Muscle of leg (tissue), 11 donors: ENCODE results near the gene MIA. TPM values are rescaled to one million over a fixed set of nuclear protein-coding genes. Genes with fewer than 3 reads are reported as not detected.

Source experiments
- DNase-seq: peaks from one replicate; pipeline ENCODE4 v3.0.0; 2013
- H3K27ac ChIP-seq: one replicate; pipeline ENCODE4 v1.5.1; 2013; ENCODE audit warnings: mild to moderate bottlenecking, low read length, control low read depth
- H3K27me3 ChIP-seq: one replicate; pipeline ENCODE4 v1.6.1; 2013; ENCODE audit warnings: low read length; ENCODE audit not compliant: control insufficient read depth, insufficient read depth
- H3K36me3 ChIP-seq: one replicate; pipeline ENCODE4 v1.6.1; 2013; ENCODE audit warnings: low read length; ENCODE audit not compliant: control insufficient read depth, insufficient read depth
- H3K4me1 ChIP-seq: one replicate; pipeline ENCODE4 v1.6.1; 2013; ENCODE audit warnings: low read length; ENCODE audit not compliant: control insufficient read depth, insufficient read depth
- H3K4me3 ChIP-seq: one replicate; pipeline ENCODE4 v1.5.1; 2013; ENCODE audit warnings: low read length, control low read depth
- H3K9me3 ChIP-seq: replicated peaks from 2 replicates; pipeline ENCODE4 v1.6.1; 2013; ENCODE audit warnings: low read depth, low read length; ENCODE audit not compliant: control insufficient read depth
- WGBS: methylation state at CpG from one replicate; pipeline ENCODE4 v1.1.5; 2013; ENCODE audit warnings: missing lambda C conversion rate; ENCODE audit not compliant: insufficient coverage; 5-methylcytosine and 5-hydroxymethylcytosine counted together
- polyA plus RNA-seq, 8 donors: library from polyadenylated mRNA; unstranded; fragments of 120-200 nt; gene quantifications; one replicate each; pipeline versions ENCODE4 v1.2.1 to v1.2.3, GENCODE V29; 2013; ENCODE audit warnings: inconsistent platforms in 1 of 8, low replicate concordance in 1 of 8; ENCODE audit not compliant: insufficient read length in 8 of 8, insufficient read depth in 1 of 8
- total RNA-seq: library from RNA; stranded (reverse); fragments of 120-200 nt; gene quantifications from one replicate; pipeline ENCODE4 v1.2.4, GENCODE V29; 2013

Gene MIA
- total and polyA plus RNA-seq, 9 donors, result 0.67 to 5.9 (median 3.1) TPM; not detected in 1

DNA sequence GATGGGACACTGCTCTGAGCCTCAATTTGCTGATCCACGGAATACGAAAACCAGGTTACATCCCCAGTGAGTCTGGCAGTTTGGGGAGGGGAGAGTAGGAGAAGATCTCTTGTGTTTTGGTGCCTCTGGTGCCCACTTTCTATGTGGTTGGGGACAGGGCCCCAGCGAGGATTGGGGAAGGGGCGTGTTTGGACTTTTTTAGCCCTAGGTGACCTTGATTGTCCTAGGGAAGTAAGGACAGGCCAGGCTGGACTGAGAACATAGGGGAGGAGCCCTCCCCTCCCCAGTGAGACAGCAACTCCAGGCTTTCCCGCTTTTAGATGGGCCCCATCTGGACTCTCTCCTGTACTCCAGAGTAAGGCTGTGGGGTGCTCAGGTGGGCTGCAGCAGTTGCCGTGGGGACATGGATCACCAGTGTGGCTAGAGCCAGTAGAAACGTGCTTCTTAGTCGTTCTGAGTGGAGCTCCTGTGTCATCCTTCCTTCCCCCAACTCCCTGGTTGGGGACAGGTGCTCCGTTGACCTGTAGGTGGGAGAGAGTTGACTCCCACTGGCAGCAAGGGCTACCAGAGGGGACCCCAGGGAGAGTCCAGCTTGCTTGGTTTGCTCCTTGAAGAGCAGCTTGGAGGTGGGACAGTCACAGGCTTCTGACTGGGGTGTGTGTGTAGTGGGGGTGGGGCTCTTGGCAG, 28.0 kb downstream of the MIA start:
- DNase-seq, result no peak
- WGBS, result 20% methylated on average over 1 of the region's 9 CpGs
- Histone ChIP-seq H3K9me3 (no peaks in the 10 kb centered on the region), H3K36me3 (peaks cover 67% of the 10 kb centered on the region), H3K27me3 (no peaks in the 10 kb centered on the region), H3K4me1 (peaks cover 71% of the 10 kb centered on the region), H3K27ac (peak overlapping the region; percentile 48), H3K4me3 (no peak overlapping the region)

GRCh38 chr19:40803857-40804782, 28.8 kb downstream of the MIA start:
- no peak overlapping the region for H3K4me3 ChIP-seq
- peaks cover 71% of the 10 kb centered on the region for H3K4me1 ChIP-seq
- no peaks in the 10 kb centered on the region for H3K9me3 ChIP-seq

DNA sequence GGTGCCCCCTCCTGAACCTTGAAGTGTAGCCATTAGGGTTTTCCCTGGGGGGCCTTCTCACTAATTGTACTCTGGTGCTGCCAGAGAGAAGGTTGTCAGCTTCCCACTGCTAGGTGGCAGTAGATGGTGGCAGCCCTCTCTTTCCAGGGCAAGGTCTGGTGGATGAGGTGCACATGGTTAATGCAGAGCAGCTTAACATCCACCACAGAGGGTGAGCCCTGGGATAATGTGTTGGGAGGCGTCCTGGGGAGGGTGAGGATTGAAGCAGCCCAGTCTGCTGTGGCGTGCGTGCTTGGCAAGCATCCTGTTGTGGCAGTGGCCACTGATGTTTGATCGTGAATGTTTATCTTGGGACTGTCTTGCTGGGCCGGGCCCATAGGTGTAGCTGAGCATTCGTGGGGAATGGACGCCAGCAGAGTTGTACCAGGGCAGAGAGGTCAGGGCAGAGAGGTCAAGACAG, 29.5 kb downstream of the MIA start:
- Histone ChIP-seq H3K4me3 (no peak overlapping the region), H3K36me3 (peaks cover 80% of the 10 kb centered on the region), H3K27me3 (no peaks in the 10 kb centered on the region), H3K9me3 (no peaks in the 10 kb centered on the region), H3K27ac (no peak overlapping the region), H3K4me1 (peaks cover 76% of the 10 kb centered on the region)
- 80% methylated on average over 7 of the region's 7 CpGs for WGBS
- peak; percentile 7 for DNase-seq

More at GRCh38 chr19:40803857-40804782, 28.8 kb downstream of the MIA start:
- Histone ChIP-seq H3K27me3 (no peaks in the 10 kb centered on the region), H3K27ac (peak overlapping the region; percentile 51), H3K36me3 (peaks cover 73% of the 10 kb centered on the region)
- WGBS, result 79% methylated on average over 4 of the region's 6 CpGs
- peak; percentile 49 for DNase-seq

DNA sequence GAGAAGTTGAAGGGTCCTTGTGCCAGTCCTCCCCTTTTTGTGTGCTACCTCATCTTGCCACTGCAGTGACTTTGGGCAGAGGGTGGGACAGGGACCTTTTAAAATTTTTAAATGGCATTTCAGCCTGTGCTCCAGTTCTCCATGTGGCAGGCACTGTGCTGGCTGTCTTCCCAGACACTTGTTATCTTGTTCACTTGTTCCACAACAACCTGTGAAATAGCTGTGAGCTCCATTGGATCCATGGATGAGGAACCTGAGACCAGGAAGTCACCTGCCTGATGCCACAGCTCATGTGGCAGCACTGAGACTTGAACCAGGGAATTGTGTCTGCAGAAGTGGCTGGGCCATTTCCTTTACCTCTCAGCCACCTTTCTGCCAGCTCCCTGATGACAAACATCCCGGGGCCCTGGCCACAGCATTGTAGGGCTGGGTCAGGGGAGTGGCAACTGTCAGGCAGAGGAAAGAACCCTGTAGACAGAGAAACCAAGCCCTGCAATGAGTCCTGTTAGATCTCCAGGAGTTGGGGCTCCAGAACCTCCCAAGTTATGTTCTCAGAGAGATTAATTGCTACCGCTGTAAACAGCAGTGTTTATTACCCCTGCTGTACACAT, 30.0 kb downstream of the MIA start:
- Histone ChIP-seq H3K9me3 (no peaks in the 10 kb centered on the region), H3K36me3 (peaks cover 78% of the 10 kb centered on the region), H3K4me3 (no peak overlapping the region), H3K27me3 (no peaks in the 10 kb centered on the region), H3K27ac (no peak overlapping the region), H3K4me1 (peaks cover 75% of the 10 kb centered on the region)
- DNase-seq, result peak; percentile 18
- WGBS, result 58% methylated on average over 2 of the region's 2 CpGs

- peak overlapping the region; percentile 89 for H3K27ac ChIP-seq
- H3K36me3 ChIP-seq, result peaks cover 67% of the 10 kb centered on the region
- H3K27me3 ChIP-seq, result peaks cover 3% of the 10 kb centered on the region
- DNase-seq, result peak; percentile 96
- H3K4me1 ChIP-seq, result peaks cover 69% of the 10 kb centered on the region
- no peaks in the 10 kb centered on the region for H3K9me3 ChIP-seq
- WGBS, result 1% methylated on average over 10 of the region's 26 CpGs
- no peak overlapping the region for H3K4me3 ChIP-seq
Observed at GRCh38 chr19:40806423-40807146, 31.3 kb downstream of the MIA start.

DNA sequence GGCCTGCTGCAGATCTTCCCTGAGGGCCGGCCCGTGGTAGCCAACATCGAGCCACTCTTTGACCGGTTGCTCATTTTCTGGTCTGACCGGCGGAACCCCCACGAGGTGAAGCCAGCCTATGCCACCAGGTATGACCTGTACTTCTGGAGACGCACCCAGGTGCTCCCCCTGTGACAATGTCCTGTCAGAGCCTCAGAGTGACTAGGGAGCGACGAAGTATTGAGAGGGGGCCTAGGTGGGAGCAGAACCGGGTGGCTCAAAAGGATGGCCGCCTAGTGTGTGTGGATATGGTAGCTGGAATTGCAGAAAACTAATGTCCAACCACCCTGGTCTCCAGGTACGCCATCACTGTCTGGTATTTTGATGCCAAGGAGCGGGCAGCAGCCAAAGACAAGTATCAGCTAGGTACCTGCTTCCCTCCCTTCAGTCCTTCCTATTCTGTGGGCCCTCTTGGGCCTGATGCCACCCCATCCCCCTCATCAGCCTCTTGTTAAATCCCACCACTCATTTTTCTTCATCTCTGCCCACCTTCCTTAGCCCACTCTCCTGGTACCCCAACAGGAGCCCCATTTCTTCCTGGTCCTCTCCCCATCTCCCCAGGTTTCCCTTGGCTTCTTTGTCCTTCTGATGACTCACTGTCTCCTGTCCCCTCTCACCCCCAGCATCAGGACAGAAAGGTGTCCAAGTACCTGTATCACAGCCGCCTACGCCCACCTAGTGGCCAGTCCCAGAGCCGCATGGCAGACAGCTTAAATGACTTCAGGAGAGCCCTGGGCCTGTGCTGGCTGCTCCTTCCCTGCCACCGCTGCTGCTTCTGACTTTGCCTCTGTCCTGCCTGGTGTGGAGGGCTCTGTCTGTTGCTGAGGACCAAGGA, 32.1 kb downstream of the MIA start:
- H3K4me1 ChIP-seq, result peaks cover 68% of the 10 kb centered on the region
- no peak overlapping the region for H3K4me3 ChIP-seq
- 59% methylated on average over 13 of the region's 18 CpGs for WGBS
- peak; percentile 30 for DNase-seq
- H3K27ac ChIP-seq, result peak overlapping the region; percentile 56
- peaks cover 8% of the 10 kb centered on the region for H3K27me3 ChIP-seq
- no peaks in the 10 kb centered on the region for H3K9me3 ChIP-seq
- H3K36me3 ChIP-seq, result peaks cover 59% of the 10 kb centered on the region

DNA sequence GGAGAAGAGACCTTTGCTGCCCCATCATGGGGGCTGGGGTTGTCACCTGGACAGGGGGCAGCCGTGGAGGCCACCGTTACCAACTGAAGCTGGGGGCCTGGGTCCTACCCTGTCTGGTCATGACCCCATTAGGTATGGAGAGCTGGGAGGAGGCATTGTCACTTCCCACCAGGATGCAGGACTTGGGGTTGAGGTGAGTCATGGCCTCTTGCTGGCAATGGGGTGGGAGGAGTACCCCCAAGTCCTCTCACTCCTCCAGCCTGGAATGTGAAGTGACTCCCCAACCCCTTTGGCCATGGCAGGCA, 32.7 kb downstream of the MIA start:
- no peak overlapping the region for H3K4me3 ChIP-seq
- peaks cover 56% of the 10 kb centered on the region for H3K36me3 ChIP-seq
- H3K27me3 ChIP-seq, result peaks cover 8% of the 10 kb centered on the region
- H3K4me1 ChIP-seq, result peaks cover 64% of the 10 kb centered on the region
- WGBS, result no CpG with 5 or more reads among the region's 2 CpGs
- no peaks in the 10 kb centered on the region for H3K9me3 ChIP-seq
- H3K27ac ChIP-seq, result no peak overlapping the region
- DNase-seq, result peak; percentile 16

- Histone ChIP-seq H3K9me3 (no peaks in the 10 kb centered on the region), H3K4me3 (no peak overlapping the region), H3K27me3 (peaks cover 8% of the 10 kb centered on the region), H3K36me3 (peaks cover 51% of the 10 kb centered on the region), H3K4me1 (peaks cover 62% of the 10 kb centered on the region), H3K27ac (no peak overlapping the region)
- no peak for DNase-seq
- WGBS, result 97% methylated on average over 4 of the region's 5 CpGs
Observed at GRCh38 chr19:40808497-40808896, 33.2 kb downstream of the MIA start.
